K562 (cell line): ENCODE data around the gene HNF4A. TPM values are rescaled to one million over a fixed set of nuclear protein-coding genes. Genes with fewer than 3 reads are reported as not detected.

Experiments
- FOXJ3 ChIP-seq: sonication (generic); formaldehyde crosslinking; IDR thresholded peaks from 2 replicates; pipeline ENCODE4 v1.4.0; 2020; ENCODE audit warnings: mild to moderate bottlenecking, missing genetic modification reagents
- MAFG ChIP-seq: fragments of 450-650 bp; conservative IDR thresholded peaks from 2 replicates; pipeline ENCODE4 v1.6.1; 2016; ENCODE audit warnings: missing genetic modification characterization, missing compliant biosample characterization
- POLR3G ChIP-seq: IDR thresholded peaks from 2 replicates; pipeline ENCODE4 v1.6.1; 2011; ENCODE audit not compliant: insufficient read length, insufficient replicate concordance; ENCODE audit errors: extremely low read depth
- PPARD ChIP-seq: fragments of 250-450 bp; sonication (Bioruptor Pico); IDR thresholded peaks from 2 replicates; pipeline ENCODE4 v1.8.0; 2022; ENCODE audit warnings: inconsistent platforms, mild to moderate bottlenecking, moderate library complexity
- ZNF143 ChIP-seq: sonication (generic); formaldehyde crosslinking; IDR thresholded peaks from 2 replicates; pipeline ENCODE4 v1.9.0; 2022; ENCODE audit warnings: mild to moderate bottlenecking, missing genetic modification reagents
- ZNF707 ChIP-seq: fragments of 250-450 bp; sonication (Bioruptor Pico); conservative IDR thresholded peaks from 2 replicates; pipeline ENCODE4 v1.8.0; 2022; ENCODE audit warnings: inconsistent platforms, mild to moderate bottlenecking, moderate library complexity
- polyA plus RNA-seq, 8 experiments: library from polyadenylated mRNA; depleted of rRNA in 4 of 8; stranded (reverse) in 5 of 8; unstranded in 3 of 8; fragments of >200 nt; fragmentation: Nextera tagmentation in 2 of 8; fragmentation: Illumina TruSeq in 1 of 8; extraction: Ambion mirVana in 2 of 8; extraction: Trizol in 1 of 8; gene quantifications; 2 replicates each; pipeline versions ENCODE4 v1.2.1 to v1.2.3, GENCODE V29; 2011 to 2014; ENCODE audit warnings: inconsistent platforms in 1 of 8, missing spikeins in 1 of 8
- total RNA-seq, 7 experiments: library from RNA; depleted of rRNA in 6 of 7; stranded (reverse); fragments of >200 nt in 6 of 7; fragmentation: Illumina TruSeq in 2 of 7; extraction: Trizol in 2 of 7; gene quantifications; 2 replicates each; pipeline versions ENCODE4 v1.2.1 to v1.2.3, GENCODE V29; 2011 to 2021; ENCODE audit warnings: low replicate concordance in 1 of 7
- TF ChIP-seq, protein P1 (sequence below): fragments of 450-650 bp; IDR thresholded peaks from 2 replicates; pipeline ENCODE4 v1.6.1; 2017; ENCODE audit warnings: antibody characterized with exemption, mild to moderate bottlenecking
- TF ChIP-seq, protein P2 (sequence below), 2 experiments: fragments of 450-650 bp in 1 of 2; IDR thresholded peaks; 2 replicates each; pipeline ENCODE4 v1.6.1; 2011 to 2017; ENCODE audit warnings: low read depth in 2 of 2, antibody characterized with exemption in 1 of 2, borderline replicate concordance in 1 of 2, low read length in 1 of 2, mild to moderate bottlenecking in 1 of 2, mixed read lengths in 1 of 2; ENCODE audit not compliant: control insufficient read depth in 1 of 2

The HNF4A gene
- total and polyA plus RNA-seq, 9 of the 15 experiments (the other 6 are each of a cell fraction or from before 2014, with no cell fraction given) = 0.03 to 0.27 (median 0.08) TPM; not detected in 5

DNA sequence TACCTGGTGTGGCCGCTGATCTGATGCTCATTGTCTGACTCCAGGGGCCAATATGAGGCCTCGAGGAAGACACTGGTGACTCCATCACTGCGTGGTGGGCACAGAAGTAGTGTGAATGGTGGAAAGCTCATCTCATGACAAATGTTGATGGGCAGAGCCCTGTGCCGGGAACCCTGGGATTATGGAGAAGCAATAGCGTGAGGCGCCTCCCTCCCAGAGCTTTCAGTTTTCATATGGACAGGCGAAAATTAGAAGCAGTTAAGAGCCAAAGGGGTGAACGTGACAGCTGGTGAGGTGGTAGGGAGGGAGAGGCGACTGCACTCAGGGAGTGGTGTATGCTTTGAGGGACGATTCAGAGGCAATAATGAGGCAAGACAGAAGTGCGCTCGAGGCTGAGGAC is 80.9 kb downstream of the HNF4A start (continued):
- TF ChIP-seq, protein P1, sequence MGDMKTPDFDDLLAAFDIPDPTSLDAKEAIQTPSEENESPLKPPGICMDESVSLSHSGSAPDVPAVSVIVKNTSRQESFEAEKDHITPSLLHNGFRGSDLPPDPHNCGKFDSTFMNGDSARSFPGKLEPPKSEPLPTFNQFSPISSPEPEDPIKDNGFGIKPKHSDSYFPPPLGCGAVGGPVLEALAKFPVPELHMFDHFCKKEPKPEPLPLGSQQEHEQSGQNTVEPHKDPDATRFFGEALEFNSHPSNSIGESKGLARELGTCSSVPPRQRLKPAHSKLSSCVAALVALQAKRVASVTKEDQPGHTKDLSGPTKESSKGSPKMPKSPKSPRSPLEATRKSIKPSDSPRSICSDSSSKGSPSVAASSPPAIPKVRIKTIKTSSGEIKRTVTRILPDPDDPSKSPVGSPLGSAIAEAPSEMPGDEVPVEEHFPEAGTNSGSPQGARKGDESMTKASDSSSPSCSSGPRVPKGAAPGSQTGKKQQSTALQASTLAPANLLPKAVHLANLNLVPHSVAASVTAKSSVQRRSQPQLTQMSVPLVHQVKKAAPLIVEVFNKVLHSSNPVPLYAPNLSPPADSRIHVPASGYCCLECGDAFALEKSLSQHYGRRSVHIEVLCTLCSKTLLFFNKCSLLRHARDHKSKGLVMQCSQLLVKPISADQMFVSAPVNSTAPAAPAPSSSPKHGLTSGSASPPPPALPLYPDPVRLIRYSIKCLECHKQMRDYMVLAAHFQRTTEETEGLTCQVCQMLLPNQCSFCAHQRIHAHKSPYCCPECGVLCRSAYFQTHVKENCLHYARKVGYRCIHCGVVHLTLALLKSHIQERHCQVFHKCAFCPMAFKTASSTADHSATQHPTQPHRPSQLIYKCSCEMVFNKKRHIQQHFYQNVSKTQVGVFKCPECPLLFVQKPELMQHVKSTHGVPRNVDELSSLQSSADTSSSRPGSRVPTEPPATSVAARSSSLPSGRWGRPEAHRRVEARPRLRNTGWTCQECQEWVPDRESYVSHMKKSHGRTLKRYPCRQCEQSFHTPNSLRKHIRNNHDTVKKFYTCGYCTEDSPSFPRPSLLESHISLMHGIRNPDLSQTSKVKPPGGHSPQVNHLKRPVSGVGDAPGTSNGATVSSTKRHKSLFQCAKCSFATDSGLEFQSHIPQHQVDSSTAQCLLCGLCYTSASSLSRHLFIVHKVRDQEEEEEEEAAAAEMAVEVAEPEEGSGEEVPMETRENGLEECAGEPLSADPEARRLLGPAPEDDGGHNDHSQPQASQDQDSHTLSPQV = no peak
- no peak for TF ChIP-seq FOXJ3 (CRISPR knock-in tag)
- no peak for TF ChIP-seq ZNF143 (CRISPR knock-in tag)
- TF ChIP-seq, protein P2, sequence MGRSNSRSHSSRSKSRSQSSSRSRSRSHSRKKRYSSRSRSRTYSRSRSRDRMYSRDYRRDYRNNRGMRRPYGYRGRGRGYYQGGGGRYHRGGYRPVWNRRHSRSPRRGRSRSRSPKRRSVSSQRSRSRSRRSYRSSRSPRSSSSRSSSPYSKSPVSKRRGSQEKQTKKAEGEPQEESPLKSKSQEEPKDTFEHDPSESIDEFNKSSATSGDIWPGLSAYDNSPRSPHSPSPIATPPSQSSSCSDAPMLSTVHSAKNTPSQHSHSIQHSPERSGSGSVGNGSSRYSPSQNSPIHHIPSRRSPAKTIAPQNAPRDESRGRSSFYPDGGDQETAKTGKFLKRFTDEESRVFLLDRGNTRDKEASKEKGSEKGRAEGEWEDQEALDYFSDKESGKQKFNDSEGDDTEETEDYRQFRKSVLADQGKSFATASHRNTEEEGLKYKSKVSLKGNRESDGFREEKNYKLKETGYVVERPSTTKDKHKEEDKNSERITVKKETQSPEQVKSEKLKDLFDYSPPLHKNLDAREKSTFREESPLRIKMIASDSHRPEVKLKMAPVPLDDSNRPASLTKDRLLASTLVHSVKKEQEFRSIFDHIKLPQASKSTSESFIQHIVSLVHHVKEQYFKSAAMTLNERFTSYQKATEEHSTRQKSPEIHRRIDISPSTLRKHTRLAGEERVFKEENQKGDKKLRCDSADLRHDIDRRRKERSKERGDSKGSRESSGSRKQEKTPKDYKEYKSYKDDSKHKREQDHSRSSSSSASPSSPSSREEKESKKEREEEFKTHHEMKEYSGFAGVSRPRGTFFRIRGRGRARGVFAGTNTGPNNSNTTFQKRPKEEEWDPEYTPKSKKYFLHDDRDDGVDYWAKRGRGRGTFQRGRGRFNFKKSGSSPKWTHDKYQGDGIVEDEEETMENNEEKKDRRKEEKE (IDR thresholded peaks at IDR 0.05; ENCODE audit: borderline replicate concordance in 1 of 2, control insufficient read depth in 1 of 2, low read depth in 2 of 2, low read length in 1 of 2) = no peak
- no peak for TF ChIP-seq ZNF707 (CRISPR knock-in tag)
- TF ChIP-seq MAFG (tag) = no peak
- no peak for TF ChIP-seq PPARD (CRISPR knock-in tag)
- no peak for TF ChIP-seq POLR3G
